Measurements from ENCODE around the gene SLC44A4. TPM values are rescaled to one million over a fixed set of nuclear protein-coding genes. Genes with fewer than 3 reads are reported as not detected.

Gene SLC44A4
- total and polyA plus RNA-seq, 8 donors: 9.6 to 78.8 (median 21.1) TPM

GRCh38 chr6:31815025-31815838 lies 63.6 kb downstream of the SLC44A4 start, which contains the start of the genes HSPA1A and HSPA1L:
Gene HSPA1A, plus strand, starts transcription at chr6:31815543. Its CDS starts 214 bp downstream, at chr6:31815757.
Gene HSPA1L, minus strand, starts transcription at chr6:31815283. Its CDS starts 3,311 bp downstream, at chr6:31811972.
- Histone ChIP-seq H3K9me3 (no peaks in the 10 kb centered on the region), H3K4me3 (peak within 1 kb of the TSS; percentile 37 to 56), H3K27me3 (no peaks in the 10 kb centered on the region), H3K36me3 (no peaks in the 10 kb centered on the region), H3K4me1 (peaks cover 24 to 53% of the 10 kb centered on the region in 2 donors), H3K27ac (peak within 1 kb of the TSS; percentile 96 to 100)
- DNase-seq (peak; percentile 95 to 99 (median 97)), ATAC-seq (peak; percentile 71)
- TF ChIP-seq CTCF (IDR thresholded peaks at IDR 0.05): no peak
- intact Hi-C loops (cut with DNase I): no loop called here

- TF ChIP-seq CTCF (IDR thresholded peaks at IDR 0.05): no peak
- H3K27me3 ChIP-seq: no peaks in the 10 kb centered on the region
- no peaks in the 10 kb centered on the region for H3K36me3 ChIP-seq
- peak overlapping the region; percentile 96 to 100 for H3K27ac ChIP-seq
- intact Hi-C loops (cut with DNase I): no loop called here
- DNase-seq: peak; percentile 93 to 99 (median 96)
- peak overlapping the region; percentile 37 to 56 for H3K4me3 ChIP-seq
- H3K9me3 ChIP-seq: no peaks in the 10 kb centered on the region
- peaks cover 20 to 47% of the 10 kb centered on the region in 2 donors for H3K4me1 ChIP-seq
- ATAC-seq: peak; percentile 62
Measured at GRCh38 chr6:31814677-31815024, 64.1 kb downstream of the SLC44A4 start.

- Histone ChIP-seq H3K27me3 (no peaks in the 10 kb centered on the region), H3K27ac (peak overlapping the region; percentile 96 to 100), H3K4me3 (peak overlapping the region in 1 of 2 donors; percentile 56), H3K9me3 (no peaks in the 10 kb centered on the region), H3K36me3 (no peaks in the 10 kb centered on the region), H3K4me1 (peaks cover 12 to 35% of the 10 kb centered on the region in 2 donors)
- TF ChIP-seq CTCF (IDR thresholded peaks at IDR 0.05): no peak
- intact Hi-C loops (cut with DNase I): no loop called here
- DNase-seq: no peak
- no peak for ATAC-seq
Measured at GRCh38 chr6:31813465-31813849, 65.3 kb downstream of the SLC44A4 start.

Other genes with a start within 250 kb of the SLC44A4 start
Only the 30 nearest of the 35 such genes appear.
- gene GPANK1, start 214.0 kb downstream of the SLC44A4 start, total RNA-seq: 10 to 100 TPM; 10.3 to 13.2 TPM
- 10 to 100 TPM; 18.0 to 22.8 (median 22.2) TPM for gene GPANK1, start 214.0 kb downstream of the SLC44A4 start, polyA plus RNA-seq (ENCODE audit: insufficient read length in 6 of 6)
- gene CSNK2B, start 212.9 kb downstream of the SLC44A4 start, total RNA-seq: 100 to 1,000 TPM in 1 of 2 donors, 10 to 100 TPM in 1; 96.6 to 128 TPM
- 100 to 1,000 TPM; 189 to 210 (median 196) TPM for gene CSNK2B, start 212.9 kb downstream of the SLC44A4 start, polyA plus RNA-seq (ENCODE audit: insufficient read length in 6 of 6)
- 10 to 100 TPM in 1 of 2 donors, 1 to 10 TPM in 1; 6.9 to 13.6 TPM for gene LY6G5B, start 209.0 kb downstream of the SLC44A4 start, total RNA-seq
- 10 to 100 TPM; 25.2 to 41.0 (median 35.8) TPM for gene LY6G5B, start 209.0 kb downstream of the SLC44A4 start, polyA plus RNA-seq (ENCODE audit: insufficient read length in 6 of 6)
- gene LY6G5C, start 197.9 kb downstream of the SLC44A4 start, total RNA-seq: 1 to 10 TPM; 3.1 to 5.9 TPM
- 1 to 10 TPM; 2.9 to 6.3 (median 3.7) TPM for gene LY6G5C, start 197.9 kb downstream of the SLC44A4 start, polyA plus RNA-seq (ENCODE audit: insufficient read length in 6 of 6)
- 10 to 100 TPM; 53.6 to 58.6 TPM for gene ABHD16A, start 175.7 kb downstream of the SLC44A4 start, total RNA-seq
- 10 to 100 TPM; 55.7 to 63.9 (median 58.6) TPM for gene ABHD16A, start 175.7 kb downstream of the SLC44A4 start, polyA plus RNA-seq (ENCODE audit: insufficient read length in 6 of 6)
- 1 to 10 TPM in 1 of 2 donors, not detected in 1; 1.4 TPM for gene LY6G6F, start 172.1 kb downstream of the SLC44A4 start, total RNA-seq
- gene LY6G6F, start 172.1 kb downstream of the SLC44A4 start, polyA plus RNA-seq (ENCODE audit: insufficient read length in 6 of 6): 1 to 10 TPM in 4 of 6 donors, under 1 TPM in 2; 0.53 to 1.8 (median 1.2) TPM
- gene LY6G6D, start 163.6 kb downstream of the SLC44A4 start, total RNA-seq: not detected
- under 1 TPM in 1 of 6 donors, not detected in 5; 0.57 TPM for gene LY6G6D, start 163.6 kb downstream of the SLC44A4 start, polyA plus RNA-seq (ENCODE audit: insufficient read length in 6 of 6)
- gene LY6G6C, start 157.3 kb downstream of the SLC44A4 start, total RNA-seq: not detected
- gene LY6G6C, start 157.3 kb downstream of the SLC44A4 start, polyA plus RNA-seq (ENCODE audit: insufficient read length in 6 of 6): under 1 TPM; 0.17 to 0.75 (median 0.43) TPM
- 1 to 10 TPM; 1.2 to 1.9 TPM for gene MPIG6B, start 155.6 kb downstream of the SLC44A4 start, total RNA-seq
- 1 to 10 TPM; 2.8 to 3.5 (median 3.0) TPM for gene MPIG6B, start 155.6 kb downstream of the SLC44A4 start, polyA plus RNA-seq (ENCODE audit: insufficient read length in 6 of 6)
- 10 to 100 TPM; 70.2 to 77.3 TPM for gene DDAH2, start 149.7 kb downstream of the SLC44A4 start, total RNA-seq
- 100 to 1,000 TPM; 139 to 199 (median 175) TPM for gene DDAH2, start 149.7 kb downstream of the SLC44A4 start, polyA plus RNA-seq (ENCODE audit: insufficient read length in 6 of 6)
- gene CLIC1, start 142.5 kb downstream of the SLC44A4 start, total RNA-seq: 100 to 1,000 TPM; 283 to 465 TPM
- gene CLIC1, start 142.5 kb downstream of the SLC44A4 start, polyA plus RNA-seq (ENCODE audit: insufficient read length in 6 of 6): 100 to 1,000 TPM; 226 to 279 (median 261) TPM
- 10 to 100 TPM in 1 of 2 donors, 1 to 10 TPM in 1; 9.7 to 20.0 TPM for gene MSH5, start 139.0 kb downstream of the SLC44A4 start, total RNA-seq
- gene MSH5, start 139.0 kb downstream of the SLC44A4 start, polyA plus RNA-seq (ENCODE audit: insufficient read length in 6 of 6): 10 to 100 TPM; 34.4 to 49.8 (median 39.1) TPM
- 1 to 10 TPM; 1.3 to 3.9 TPM for gene SAPCD1, start 116.3 kb downstream of the SLC44A4 start, total RNA-seq
- 10 to 100 TPM in 2 of 6 donors, 1 to 10 TPM in 4; 6.5 to 11.1 (median 8.2) TPM for gene SAPCD1, start 116.3 kb downstream of the SLC44A4 start, polyA plus RNA-seq (ENCODE audit: insufficient read length in 6 of 6)
- 1 to 10 TPM; 4.6 to 5.0 TPM for gene VWA7, start 101.7 kb downstream of the SLC44A4 start, total RNA-seq
- 1 to 10 TPM; 1.4 to 3.8 (median 2.2) TPM for gene VWA7, start 101.7 kb downstream of the SLC44A4 start, polyA plus RNA-seq (ENCODE audit: insufficient read length in 6 of 6)
- 100 to 1,000 TPM in 1 of 2 donors, 10 to 100 TPM in 1; 43.6 to 103 TPM for gene VARS1, start 83.2 kb downstream of the SLC44A4 start, total RNA-seq
- gene VARS1, start 83.2 kb downstream of the SLC44A4 start, polyA plus RNA-seq (ENCODE audit: insufficient read length in 6 of 6): 10 to 100 TPM; 38.4 to 61.7 (median 46.6) TPM
- 10 to 100 TPM; 38.7 to 51.5 TPM for gene LSM2, start 72.0 kb downstream of the SLC44A4 start, total RNA-seq
- gene LSM2, start 72.0 kb downstream of the SLC44A4 start, polyA plus RNA-seq (ENCODE audit: insufficient read length in 6 of 6): 10 to 100 TPM; 79.4 to 88.5 (median 83.6) TPM
- gene HSPA1L, start 63.7 kb downstream of the SLC44A4 start, total RNA-seq: 1 to 10 TPM in 1 of 2 donors, under 1 TPM in 1; 0.99 to 1.2 TPM
- gene HSPA1L, start 63.7 kb downstream of the SLC44A4 start, polyA plus RNA-seq (ENCODE audit: insufficient read length in 6 of 6): 1 to 10 TPM; 2.8 to 4.4 (median 3.4) TPM
- gene HSPA1A, start 63.5 kb downstream of the SLC44A4 start, total RNA-seq: 100 to 1,000 TPM; 155 to 205 TPM
- gene HSPA1A, start 63.5 kb downstream of the SLC44A4 start, polyA plus RNA-seq (ENCODE audit: insufficient read length in 6 of 6): 100 to 1,000 TPM in 2 of 6 donors, 10 to 100 TPM in 4; 64.3 to 124 (median 78.3) TPM
- 100 to 1,000 TPM; 104 to 180 TPM for gene HSPA1B, start 51.3 kb downstream of the SLC44A4 start, total RNA-seq
- 100 to 1,000 TPM in 2 of 6 donors, 10 to 100 TPM in 4; 66.6 to 125 (median 89.1) TPM for gene HSPA1B, start 51.3 kb downstream of the SLC44A4 start, polyA plus RNA-seq (ENCODE audit: insufficient read length in 6 of 6)
- 100 to 1,000 TPM in 1 of 2 donors, 10 to 100 TPM in 1; 90.4 to 106 TPM for gene NEU1, start 16.2 kb downstream of the SLC44A4 start, total RNA-seq
- gene NEU1, start 16.2 kb downstream of the SLC44A4 start, polyA plus RNA-seq (ENCODE audit: insufficient read length in 6 of 6): 10 to 100 TPM; 25.7 to 29.8 (median 29.3) TPM
- 10 to 100 TPM; 41.0 to 42.3 TPM for gene EHMT2, start 18.7 kb upstream of the SLC44A4 start, total RNA-seq
- 10 to 100 TPM; 66.3 to 85.0 (median 77.4) TPM for gene EHMT2, start 18.7 kb upstream of the SLC44A4 start, polyA plus RNA-seq (ENCODE audit: insufficient read length in 6 of 6)
- gene ZBTB12, start 23.1 kb upstream of the SLC44A4 start, total RNA-seq: 1 to 10 TPM; 4.8 to 6.5 TPM
- 10 to 100 TPM; 20.7 to 23.4 (median 22.9) TPM for gene ZBTB12, start 23.1 kb upstream of the SLC44A4 start, polyA plus RNA-seq (ENCODE audit: insufficient read length in 6 of 6)
- gene C2, start 48.7 kb upstream of the SLC44A4 start, total RNA-seq: 100 to 1,000 TPM; 181 to 192 TPM
- 1 to 10 TPM; 3.3 to 7.6 (median 4.9) TPM for gene C2, start 48.7 kb upstream of the SLC44A4 start, polyA plus RNA-seq (ENCODE audit: insufficient read length in 6 of 6)
- gene CFB, start 67.1 kb upstream of the SLC44A4 start, total RNA-seq: 100 to 1,000 TPM in 1 of 2 donors, 10 to 100 TPM in 1; 69.1 to 131 TPM
- gene CFB, start 67.1 kb upstream of the SLC44A4 start, polyA plus RNA-seq (ENCODE audit: insufficient read length in 6 of 6): 1 to 10 TPM; 1.7 to 6.9 (median 3.0) TPM
- gene NELFE, start 80.0 kb upstream of the SLC44A4 start, total RNA-seq: 10 to 100 TPM; 42.9 to 56.2 TPM
- gene NELFE, start 80.0 kb upstream of the SLC44A4 start, polyA plus RNA-seq (ENCODE audit: insufficient read length in 6 of 6): 10 to 100 TPM; 77.9 to 93.0 (median 82.9) TPM
- gene SKIC2, start 80.2 kb upstream of the SLC44A4 start, total RNA-seq: 10 to 100 TPM; 65.4 to 67.9 TPM
- gene SKIC2, start 80.2 kb upstream of the SLC44A4 start, polyA plus RNA-seq (ENCODE audit: insufficient read length in 6 of 6): 10 to 100 TPM; 39.1 to 50.8 (median 42.2) TPM
- gene DXO, start 93.1 kb upstream of the SLC44A4 start, total RNA-seq: 10 to 100 TPM; 16.2 to 17.8 TPM
- gene DXO, start 93.1 kb upstream of the SLC44A4 start, polyA plus RNA-seq (ENCODE audit: insufficient read length in 6 of 6): 10 to 100 TPM; 21.4 to 28.3 (median 26.5) TPM
- gene C4A, start 103.1 kb upstream of the SLC44A4 start, total RNA-seq: 100 to 1,000 TPM in 1 of 2 donors, 10 to 100 TPM in 1; 95.5 to 124 TPM
- gene C4A, start 103.1 kb upstream of the SLC44A4 start, polyA plus RNA-seq (ENCODE audit: insufficient read length in 6 of 6): 10 to 100 TPM in 2 of 6 donors, 1 to 10 TPM in 4; 5.9 to 20.7 (median 7.4) TPM
- gene C4B, start 135.8 kb upstream of the SLC44A4 start, total RNA-seq: 100 to 1,000 TPM in 1 of 2 donors, 10 to 100 TPM in 1; 81.3 to 101 TPM
- gene C4B, start 135.8 kb upstream of the SLC44A4 start, polyA plus RNA-seq (ENCODE audit: insufficient read length in 6 of 6): 10 to 100 TPM in 4 of 6 donors, 1 to 10 TPM in 2; 8.2 to 19.8 (median 11.8) TPM
- under 1 TPM; 0.23 to 0.47 TPM for gene CYP21A2, start 159.4 kb upstream of the SLC44A4 start, total RNA-seq
- gene CYP21A2, start 159.4 kb upstream of the SLC44A4 start, polyA plus RNA-seq (ENCODE audit: insufficient read length in 6 of 6): 1 to 10 TPM in 2 of 6 donors, under 1 TPM in 4; 0.65 to 1.6 (median 0.88) TPM